ENCODE data around the gene DENND2A. TPM values are rescaled to one million over a fixed set of nuclear protein-coding genes. Genes with fewer than 3 reads are reported as not detected.

DENND2A gene
- total and polyA plus RNA-seq, 2 of the 4 experiments (the other 2 are of a cell fraction) = 7.5 to 10.3 TPM

- Histone ChIP-seq H3K27me3 (ENCODE audit: control insufficient read depth, insufficient read depth, low read length) (no peaks in the 10 kb centered on the region), H2BK15ac (ENCODE audit: low read depth, low read length) (no peak overlapping the region), H3K14ac (replicated peaks; ENCODE audit: low read depth, low read length) (no peak overlapping the region), H3K4ac (ENCODE audit: low read depth, low read length) (peak overlapping the region; percentile 64), H2BK20ac (ENCODE audit: low read depth, low read length) (no peak overlapping the region), H2AK5ac (ENCODE audit: low read depth, low read length) (no peak overlapping the region), H3K4me3 (ENCODE audit: insufficient read depth, low read depth, low read length) (no peak overlapping the region), H4K91ac (ENCODE audit: insufficient read depth, low read depth, low read length) (no peak overlapping the region), H3K4me1 (ENCODE audit: control insufficient read depth, insufficient read depth, low read length) (peaks cover 15% of the 10 kb centered on the region), H3K18ac (ENCODE audit: low read depth, low read length) (no peak overlapping the region), H2BK120ac (ENCODE audit: low read depth, low read length) (no peak overlapping the region), H3K9me3 (ENCODE audit: control insufficient read depth, insufficient read depth, low read length) (no peaks in the 10 kb centered on the region), H4K20me1 (ENCODE audit: insufficient read depth, low read length) (peaks cover 5% of the 10 kb centered on the region), H3K79me1 (ENCODE audit: low read depth in 1 of 2, low read length in 2 of 2) (peaks cover 0 to 8% of the 10 kb centered on the region in 2 experiments; a peak in 2 of 4 replicates), H3K36me3 (ENCODE audit: control insufficient read depth, insufficient read depth, low read length) (peaks cover 32% of the 10 kb centered on the region), H2AK9ac (replicated peaks; ENCODE audit: low read depth, low read length, poor library complexity) (peak overlapping the region; percentile 44), H2AFZ (replicated peaks; ENCODE audit: low read length, poor library complexity) (peak overlapping the region; percentile 47), H3K27ac (ENCODE audit: insufficient read depth, low read length) (no peak overlapping the region), H2BK5ac (ENCODE audit: low read depth, low read length, poor library complexity, severe bottlenecking) (no peak overlapping the region), H3K9me1 (ENCODE audit: insufficient read depth, low read length) (peaks cover 22% of the 10 kb centered on the region), H3K23ac (ENCODE audit: low read depth, low read length) (peak overlapping the region; percentile 56; the same call in 1 of the 2 replicates), H4K8ac (ENCODE audit: low read depth in 2 of 2, low read length in 2 of 2) (no peak overlapping the region), H3K9ac (ENCODE audit: low read depth, low read length) (no peak overlapping the region), H4K5ac (ENCODE audit: low read depth, low read length) (no peak overlapping the region), H3K4me2 (ENCODE audit: low read depth, low read length) (no peak overlapping the region), H3K56ac (ENCODE audit: extremely low read depth, insufficient read depth, low read length) (no peak overlapping the region)
- ChIA-PET POLR2A (ENCODE audit: unreplicated experiment) (no interaction called here), CTCF (interaction anchor here (1.2 to 1.4 kb wide), 2 partner anchors 20 to 115 kb away, joined by 3 to 5 read pairs; no protein-coding TSS in a partner anchor)
- no TSS peak for BruUV-seq (replicated peaks)
- TF ChIP-seq CHD1 (IDR thresholded peaks at IDR 0.05; ENCODE audit: low read depth, low read length) = no peak
- no peak for TF ChIP-seq SMC3 (IDR thresholded peaks at IDR 0.05; ENCODE audit: low read depth, low read length)
- TF ChIP-seq RCOR1 (IDR thresholded peaks at IDR 0.05; ENCODE audit: insufficient replicate concordance, low read length) = no peak
- no peak for TF ChIP-seq MAFK (IDR thresholded peaks at IDR 0.05; ENCODE audit: low read depth, low read length)
- no peak for TF ChIP-seq FOS (IDR thresholded peaks at IDR 0.05; ENCODE audit: low read depth, low read length)
- no peak for TF ChIP-seq ELK1 (IDR thresholded peaks at IDR 0.05; ENCODE audit: borderline replicate concordance, low read depth, low read length)
- TF ChIP-seq POLR2A (IDR thresholded peaks at IDR 0.05; ENCODE audit: low read depth, low read length) = no peak
- TF ChIP-seq MXI1 (IDR thresholded peaks at IDR 0.05; ENCODE audit: borderline replicate concordance, low read depth, low read length) = no peak
- TF ChIP-seq CEBPB (IDR thresholded peaks at IDR 0.05; ENCODE audit: low read depth, low read length) = no peak
- no peak for TF ChIP-seq RFX5 (IDR thresholded peaks at IDR 0.05; ENCODE audit: low read depth, low read length)
- DNase-seq (no peak), ATAC-seq (ENCODE audit: low read depth) (no peak)
- in situ Hi-C loops (cut with MboI; ENCODE audit: low sequenced_read_pairs) = no loop called here
- 29% methylated on average over 5 of the region's 12 CpGs; no CpG with 5 or more reads in 1 of the 2 experiments for WGBS, 2 experiments (ENCODE audit: extremely low coverage in 2 of 2, insufficient read length in 1 of 2)
- intact Hi-C loops (cut with micrococcal nuclease) = no loop called here
- dilution Hi-C loops (cut with HindIII; ENCODE audit: low sequenced_read_pairs, unreplicated experiment) = no loop called here
These were observed 102.7 kb downstream of the DENND2A start for GRCh38 chr7:140537750-140538482.

All from IMR-90 (cell line).